NCI-H1105 (cell line): Measurements from ENCODE around the gene ITIH1.

Experiments used
- DNase-seq: peaks from one replicate; lab custom pipeline; 2025; lab: John Stamatoyannopoulos, UW

Gene ITIH1

GRCh38 chr3:52841211-52841980, 64.0 kb downstream of the ITIH1 start:
- DNase-seq = no peak
